ENCODE results near the gene ST8SIA6.
"Not testable (repeated sequence)": the region's sequence is repeated elsewhere in the genome, so short reads cannot be mapped to it uniquely, and the experiment has no call there.

ST8SIA6 gene

GRCh38 chr10:17454161-17455014 is at the start of gene ST8SIA6:
Gene ST8SIA6, minus strand, starts transcription at chr10:17454595. Its CDS starts 340 bp downstream, at chr10:17454255.
- Mint-ChIP-seq H3K27me3 (peaks cover 59% of the 10 kb centered on the region), H3K27ac (no peak within 1 kb of the TSS), H3K9me3 (peaks cover 6% of the 10 kb centered on the region), H3K36me3 (no peaks in the 10 kb centered on the region), H3K4me3 (peak within 1 kb of the TSS; percentile 57), H3K4me1 (peaks cover 10% of the 10 kb centered on the region)
- ATAC-seq, result peak; percentile 16

DNA sequence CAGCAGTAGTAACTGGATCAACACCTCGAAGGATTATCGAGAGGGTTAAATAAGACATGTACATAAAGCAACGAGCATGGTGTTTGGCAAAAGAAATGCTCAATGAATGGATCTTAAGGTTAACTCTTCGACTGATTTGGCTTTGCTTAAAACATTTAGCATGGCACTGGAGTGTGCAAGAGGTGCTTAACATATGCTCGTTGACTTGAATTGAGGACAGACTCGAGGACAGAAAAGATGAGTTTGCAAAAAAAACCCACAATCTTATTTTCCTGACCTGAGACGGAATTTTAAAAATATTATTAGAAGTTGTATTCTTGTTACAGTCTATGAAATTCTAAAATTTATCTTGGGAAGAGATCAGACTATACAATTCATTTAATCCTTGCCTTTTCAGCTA is 49.4 kb upstream of the ST8SIA6 start:
- no peaks in the 10 kb centered on the region for H3K4me1 Mint-ChIP-seq
- H3K4me3 Mint-ChIP-seq, result no peak overlapping the region
- no peaks in the 10 kb centered on the region for H3K36me3 Mint-ChIP-seq
- peaks cover 7% of the 10 kb centered on the region for H3K9me3 Mint-ChIP-seq
- no peak overlapping the region for H3K27ac Mint-ChIP-seq
- H3K27me3 Mint-ChIP-seq, result peaks cover 7% of the 10 kb centered on the region
- no peak for ATAC-seq

DNA sequence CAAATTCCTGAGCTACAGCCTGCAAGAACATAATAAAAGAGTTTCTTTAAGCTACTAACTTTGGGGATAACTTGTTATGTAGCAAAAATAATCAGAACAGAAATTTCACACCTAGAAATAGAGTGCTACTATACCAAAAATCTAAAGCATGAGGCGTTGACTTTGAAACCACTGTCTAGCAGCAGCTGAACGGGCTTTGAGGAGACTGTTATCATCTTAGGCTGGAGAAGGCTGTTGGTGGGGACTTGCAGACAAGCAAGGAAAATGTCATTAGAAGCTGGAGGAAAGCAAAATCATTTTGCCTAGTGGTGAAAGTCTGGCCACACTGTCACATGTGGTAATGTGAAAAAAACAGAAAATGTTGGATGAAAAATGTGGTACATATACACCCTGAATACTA is 48.4 kb upstream of the ST8SIA6 start:
- peaks cover 1% of the 10 kb centered on the region for H3K27me3 Mint-ChIP-seq
- no peaks in the 10 kb centered on the region for H3K36me3 Mint-ChIP-seq
- H3K9me3 Mint-ChIP-seq, result peaks cover 7% of the 10 kb centered on the region
- no peak for ATAC-seq
- H3K4me1 Mint-ChIP-seq, result no peaks in the 10 kb centered on the region
- H3K27ac Mint-ChIP-seq, result no peak overlapping the region
- no peak overlapping the region for H3K4me3 Mint-ChIP-seq

- not testable (repeated sequence) for ATAC-seq, H3K36me3 Mint-ChIP-seq, H3K4me3 Mint-ChIP-seq, H3K27me3 Mint-ChIP-seq, H3K9me3 Mint-ChIP-seq, H3K27ac Mint-ChIP-seq, H3K4me1 Mint-ChIP-seq
These were observed 44.6 kb upstream of the ST8SIA6 start for GRCh38 chr10:17499014-17499413.

GRCh38 chr10:17497446-17498030 is 43.1 kb upstream of the ST8SIA6 start:
- ATAC-seq, result no peak
- Mint-ChIP-seq H3K4me3 (no peak overlapping the region), H3K36me3 (no peaks in the 10 kb centered on the region)

GRCh38 chr10:17494626-17495260 is 40.3 kb upstream of the ST8SIA6 start:
- no peak overlapping the region for H3K27ac Mint-ChIP-seq
- H3K4me1 Mint-ChIP-seq, result no peaks in the 10 kb centered on the region
- no peak overlapping the region for H3K4me3 Mint-ChIP-seq
- no peaks in the 10 kb centered on the region for H3K36me3 Mint-ChIP-seq
- peaks cover 12% of the 10 kb centered on the region for H3K27me3 Mint-ChIP-seq
- no peak for ATAC-seq
- H3K9me3 Mint-ChIP-seq, result peaks cover 7% of the 10 kb centered on the region

More at GRCh38 chr10:17497446-17498030, 43.1 kb upstream of the ST8SIA6 start:
- peaks cover 7% of the 10 kb centered on the region for H3K9me3 Mint-ChIP-seq
- no peaks in the 10 kb centered on the region for H3K4me1 Mint-ChIP-seq
- H3K27me3 Mint-ChIP-seq, result no peaks in the 10 kb centered on the region
- H3K27ac Mint-ChIP-seq, result no peak overlapping the region

DNA sequence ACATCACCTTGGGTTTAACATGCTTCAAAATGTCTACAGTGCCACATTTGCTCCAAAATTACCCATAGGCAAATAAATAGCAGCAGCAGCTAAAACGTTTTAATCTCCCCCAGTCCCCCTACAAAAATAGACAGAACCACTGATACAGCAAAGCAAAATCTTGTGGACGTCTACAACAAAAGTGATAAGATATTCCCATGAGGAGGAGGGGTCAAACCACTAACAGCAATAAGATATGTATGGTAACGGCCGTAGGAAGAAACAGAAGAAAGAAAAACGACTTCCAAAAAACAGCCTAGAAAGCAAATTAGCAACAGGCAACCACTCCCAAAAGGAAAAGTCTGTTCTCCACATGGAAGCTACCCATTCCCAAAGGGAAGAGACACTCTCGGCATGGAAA is 34.5 kb upstream of the ST8SIA6 start:
- no peaks in the 10 kb centered on the region for H3K9me3 Mint-ChIP-seq
- no peak overlapping the region for H3K27ac Mint-ChIP-seq
- H3K27me3 Mint-ChIP-seq, result peaks cover 12% of the 10 kb centered on the region
- H3K4me3 Mint-ChIP-seq, result no peak overlapping the region
- H3K36me3 Mint-ChIP-seq, result no peaks in the 10 kb centered on the region
- H3K4me1 Mint-ChIP-seq, result no peaks in the 10 kb centered on the region
- ATAC-seq, result no peak

DNA sequence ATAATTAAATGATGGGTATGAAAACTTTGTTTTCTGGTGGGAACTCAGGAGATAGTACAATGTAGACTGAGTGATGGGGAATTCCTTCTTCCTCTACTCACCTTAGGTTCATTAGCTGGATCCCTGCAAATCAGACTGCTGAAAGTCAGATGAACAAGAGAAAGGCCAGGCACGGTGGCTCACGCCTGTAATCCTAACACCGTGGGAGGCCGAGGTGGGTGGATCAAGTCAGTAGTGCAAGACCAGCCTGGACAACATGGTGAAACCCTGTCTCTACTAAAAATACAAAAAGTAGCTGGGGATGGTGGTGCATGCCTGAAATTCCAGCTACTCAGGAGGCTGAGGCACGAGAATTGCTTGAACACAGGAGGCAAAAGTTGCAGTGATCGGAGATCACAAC is 28.7 kb upstream of the ST8SIA6 start:
- no peak for ATAC-seq
- Mint-ChIP-seq H3K9me3 (peaks cover 4% of the 10 kb centered on the region), H3K27ac (no peak overlapping the region), H3K36me3 (no peaks in the 10 kb centered on the region), H3K4me3 (no peak overlapping the region), H3K27me3 (peaks cover 32% of the 10 kb centered on the region), H3K4me1 (no peaks in the 10 kb centered on the region)

GRCh38 chr10:17479822-17480221 is 25.4 kb upstream of the ST8SIA6 start:
- Mint-ChIP-seq H3K9me3 (peaks cover 4% of the 10 kb centered on the region), H3K36me3 (no peaks in the 10 kb centered on the region), H3K4me3 (no peak overlapping the region), H3K4me1 (peaks cover 6% of the 10 kb centered on the region), H3K27me3 (peaks cover 61% of the 10 kb centered on the region), H3K27ac (no peak overlapping the region)
- no peak for ATAC-seq

- H3K4me3 Mint-ChIP-seq, result no peak overlapping the region
- H3K27me3 Mint-ChIP-seq, result peaks cover 65% of the 10 kb centered on the region
- ATAC-seq, result no peak
- H3K36me3 Mint-ChIP-seq, result no peaks in the 10 kb centered on the region
- no peak overlapping the region for H3K27ac Mint-ChIP-seq
- H3K4me1 Mint-ChIP-seq, result peaks cover 6% of the 10 kb centered on the region
- peaks cover 4% of the 10 kb centered on the region for H3K9me3 Mint-ChIP-seq
These were observed 24.7 kb upstream of the ST8SIA6 start for GRCh38 chr10:17479015-17479615.

DNA sequence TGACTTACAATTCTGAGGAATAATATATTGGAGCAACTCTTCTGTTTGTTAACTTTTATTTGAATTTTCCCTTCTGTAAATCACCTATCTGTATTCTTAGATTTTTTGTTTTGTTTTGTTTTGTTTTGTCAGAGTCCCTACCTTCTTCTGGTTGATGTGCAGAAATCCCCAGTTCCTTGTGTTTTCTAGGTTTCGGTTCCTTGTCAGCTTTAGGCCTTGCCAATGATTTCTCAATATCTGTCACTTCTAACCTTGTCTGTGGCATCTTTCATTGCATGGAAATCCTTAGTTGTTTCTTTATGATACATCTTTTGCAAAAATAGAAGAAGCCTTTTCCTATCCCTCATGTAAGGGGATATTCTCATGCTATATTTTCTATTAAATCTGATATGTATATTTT is 21.7 kb upstream of the ST8SIA6 start:
- Mint-ChIP-seq H3K27me3 (peaks cover 49% of the 10 kb centered on the region), H3K4me1 (peaks cover 6% of the 10 kb centered on the region), H3K4me3 (no peak overlapping the region), H3K36me3 (no peaks in the 10 kb centered on the region), H3K9me3 (peaks cover under 1% of the 10 kb centered on the region), H3K27ac (no peak overlapping the region)
- ATAC-seq, result peak; percentile 36

DNA sequence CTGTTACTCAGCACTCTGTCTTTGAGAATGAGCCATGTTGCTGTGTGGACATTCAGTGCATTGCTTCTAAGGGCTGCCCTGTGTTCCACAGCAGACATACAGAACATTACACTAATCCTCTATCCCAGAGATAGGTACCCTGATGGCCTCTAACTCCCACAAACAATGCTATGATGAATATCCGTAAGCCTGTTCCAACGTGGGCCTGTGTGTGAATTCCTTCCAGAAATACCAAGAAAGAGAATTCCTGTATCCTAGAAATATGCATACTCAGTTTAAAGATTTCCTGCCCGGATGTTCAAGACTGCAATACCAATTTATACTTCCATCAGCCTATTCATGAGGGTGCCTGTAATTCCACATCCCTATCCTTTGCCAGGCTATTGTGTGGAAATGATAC is 21.3 kb upstream of the ST8SIA6 start:
- no peaks in the 10 kb centered on the region for H3K36me3 Mint-ChIP-seq
- peaks cover 45% of the 10 kb centered on the region for H3K27me3 Mint-ChIP-seq
- H3K4me1 Mint-ChIP-seq, result peaks cover 6% of the 10 kb centered on the region
- H3K4me3 Mint-ChIP-seq, result no peak overlapping the region
- H3K9me3 Mint-ChIP-seq, result no peaks in the 10 kb centered on the region
- H3K27ac Mint-ChIP-seq, result no peak overlapping the region
- ATAC-seq, result no peak

GRCh38 chr10:17474595-17475323 is 20.4 kb upstream of the ST8SIA6 start:
- Mint-ChIP-seq H3K4me1 (peaks cover 6% of the 10 kb centered on the region), H3K36me3 (no peaks in the 10 kb centered on the region), H3K9me3 (no peaks in the 10 kb centered on the region), H3K27ac (no peak overlapping the region), H3K27me3 (peaks cover 44% of the 10 kb centered on the region), H3K4me3 (no peak overlapping the region)
- ATAC-seq, result no peak

DNA sequence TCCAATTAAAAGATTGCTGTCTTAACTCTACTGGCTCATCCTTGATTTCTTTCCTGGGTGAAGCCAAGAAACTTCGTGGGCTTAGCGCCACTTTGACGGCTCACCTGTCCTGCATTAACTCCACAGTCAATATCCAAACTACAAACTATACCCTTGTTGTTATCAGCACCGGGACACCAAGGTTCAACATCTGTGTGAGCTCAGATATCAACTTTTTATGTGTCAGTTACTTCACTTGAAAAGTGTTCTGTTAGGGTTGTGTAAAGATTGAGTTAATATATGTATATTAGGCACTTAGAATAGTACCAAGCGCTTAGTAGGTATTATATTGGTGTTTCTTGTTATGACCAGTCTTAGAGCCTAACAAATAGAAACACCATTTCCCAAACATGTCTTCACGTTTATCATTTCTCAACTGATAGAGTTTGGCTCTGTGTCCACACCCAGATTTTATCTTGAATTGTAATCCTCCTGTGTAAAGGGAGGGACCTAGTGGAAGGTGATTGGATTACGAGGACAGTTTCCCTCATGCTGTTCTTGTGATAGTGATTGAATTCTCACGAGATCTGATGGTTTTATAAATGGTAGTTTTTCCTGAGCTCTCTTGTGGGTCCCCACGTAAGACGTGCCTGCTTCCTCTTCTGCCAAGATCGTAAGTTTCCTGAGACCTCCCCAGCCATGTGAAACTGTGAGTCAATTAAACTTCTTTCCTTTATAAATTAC is 19.0 kb upstream of the ST8SIA6 start:
- H3K4me1 Mint-ChIP-seq, result peaks cover 6% of the 10 kb centered on the region
- peaks cover 44% of the 10 kb centered on the region for H3K27me3 Mint-ChIP-seq
- H3K4me3 Mint-ChIP-seq, result no peak overlapping the region
- H3K27ac Mint-ChIP-seq, result no peak overlapping the region
- ATAC-seq, result no peak
- H3K9me3 Mint-ChIP-seq, result peaks cover 2% of the 10 kb centered on the region
- H3K36me3 Mint-ChIP-seq, result no peaks in the 10 kb centered on the region
